Endothelial cell of umbilical vein (primary cell): Measurements from ENCODE around the gene OSGIN1. TPM values are rescaled to one million over a fixed set of nuclear protein-coding genes. Genes with fewer than 3 reads are reported as not detected.

Experiments used
- BruUV-seq: library from RNA; stranded (reverse); fragments of 400-500 nt; replicated peaks from 2 replicates; lab custom pipeline; 2021; lab: Mats Ljungman, UMichigan
- CTCF ChIA-PET: fragments of 300-600, 350-600 bp; sonication (Branson Sonifier 250); formaldehyde crosslinking; loops from one replicate; lab custom pipeline; 2021; ENCODE audit warnings: antibody characterized with exemption, inconsistent platforms; lab: Charles Lee
- POLR2A ChIA-PET: fragments of 300-600, 350-600 bp; sonication (Branson Sonifier 250); formaldehyde crosslinking; loops from one replicate; lab custom pipeline; 2021; ENCODE audit warnings: antibody characterized with exemption, inconsistent platforms; lab: Charles Lee
- DNase-seq: peaks from one replicate; pipeline ENCODE4 v3.0.0-alpha.2; 2011; ENCODE audit warnings: low read depth, low spot score
- FAIRE-seq: peaks from 2 replicates; lab custom pipeline; 2011; peaks lifted over from hg19 to GRCh38; lab: Jason Lieb, UNC
- H2AFZ ChIP-seq: 2 replicates; pipeline ENCODE4 v1.6.0; 2012; ENCODE audit warnings: low read depth, low read length, control low read depth, inconsistent platforms
- H3K27ac ChIP-seq: 2 replicates; pipeline ENCODE4 v1.5.1; 2011; ENCODE audit warnings: low read depth, mild to moderate bottlenecking, control low read depth, low read length, moderate library complexity; ENCODE audit not compliant: insufficient read depth
- H3K27me3 ChIP-seq, 2 experiments: 2 replicates each; pipeline versions ENCODE4 v1.6.0 to v1.6.1; 2011; ENCODE audit warnings: low read length in 2 of 2, mixed read lengths in 1 of 2; ENCODE audit not compliant: control insufficient read depth in 2 of 2, insufficient read depth in 2 of 2
- H3K36me3 ChIP-seq, 2 experiments: 2 replicates in 1 of 2; 3 replicates in 1 of 2; pipeline ENCODE4 v1.5.1; 2011; ENCODE audit warnings: low read length in 2 of 2, mild to moderate bottlenecking in 1 of 2, moderate library complexity in 1 of 2; ENCODE audit not compliant: control insufficient read depth in 2 of 2, insufficient read depth in 2 of 2; ENCODE audit errors: extremely low read depth in 1 of 2
- H3K4me1 ChIP-seq: 3 replicates; pipeline ENCODE4 v1.5.1; 2011; ENCODE audit warnings: mild to moderate bottlenecking, low read length; ENCODE audit not compliant: control insufficient read depth, insufficient read depth; ENCODE audit errors: extremely low read depth
- H3K4me2 ChIP-seq: 2 replicates; pipeline ENCODE4 v1.6.1; 2011; ENCODE audit warnings: low read length, control low read depth, mixed read lengths; ENCODE audit not compliant: insufficient read depth
- H3K4me3 ChIP-seq, 3 experiments: fragments of 200-600 bp in 1 of 3; sonication (generic), shearing (Covaris generic) in 1 of 3; replicated peaks in 1 of 3; 2 replicates each; pipeline ENCODE4 v1.5.1; 2011 to 2016; ENCODE audit warnings: control low read depth in 3 of 3, low read length in 3 of 3, mild to moderate bottlenecking in 2 of 3, inconsistent platforms in 1 of 3, low read depth in 1 of 3, moderate library complexity in 1 of 3; ENCODE audit not compliant: insufficient read depth in 1 of 3
- H3K79me2 ChIP-seq: 2 replicates; pipeline ENCODE4 v1.6.0; 2012; ENCODE audit warnings: low read length, inconsistent platforms; ENCODE audit not compliant: control insufficient read depth, insufficient read depth
- H3K9ac ChIP-seq: replicated peaks from 2 replicates; pipeline ENCODE3; 2011; ENCODE audit warnings: low read length, control low read depth; ENCODE audit not compliant: insufficient read depth; ENCODE audit errors: extremely low read depth
- H3K9me1 ChIP-seq: replicated peaks from 3 replicates; pipeline ENCODE4 v1.6.0; 2011; ENCODE audit warnings: mild to moderate bottlenecking, low read length; ENCODE audit not compliant: control insufficient read depth, insufficient read depth; ENCODE audit errors: extremely low read depth
- H3K9me3 ChIP-seq: replicated peaks from 2 replicates; pipeline ENCODE4 v1.5.1; 2012; ENCODE audit warnings: low read length, inconsistent platforms; ENCODE audit not compliant: control insufficient read depth, insufficient read depth
- H4K20me1 ChIP-seq: replicated peaks from 2 replicates; pipeline ENCODE3; 2011; ENCODE audit warnings: mild to moderate bottlenecking, low read length; ENCODE audit not compliant: control insufficient read depth, insufficient read depth; ENCODE audit errors: extremely low read depth
- EZH2 ChIP-seq: IDR thresholded peaks from 2 replicates; pipeline ENCODE4 v1.6.1; 2012; ENCODE audit warnings: borderline replicate concordance, low read depth, mild to moderate bottlenecking, moderate library complexity, low read length, inconsistent platforms; ENCODE audit not compliant: severe bottlenecking
- FOS ChIP-seq: IDR thresholded peaks from 2 replicates; pipeline ENCODE4 v1.6.1; 2011; ENCODE audit warnings: mild to moderate bottlenecking, low read length, moderate library complexity, borderline replicate concordance; ENCODE audit not compliant: insufficient read depth
- GATA2 ChIP-seq: IDR thresholded peaks from 2 replicates; pipeline ENCODE4 v1.7.0; 2011; ENCODE audit warnings: low read depth, mild to moderate bottlenecking, moderate library complexity, mixed read lengths, low read length; ENCODE audit not compliant: insufficient read length, insufficient read depth
- JUN ChIP-seq: IDR thresholded peaks from 2 replicates; pipeline ENCODE4 v1.6.1; 2011; ENCODE audit warnings: borderline replicate concordance, low read depth; ENCODE audit not compliant: insufficient read length, insufficient read depth
- MYC ChIP-seq: IDR thresholded peaks from one replicate; pipeline ENCODE4 v1.6.1; 2011; ENCODE audit warnings: mild to moderate bottlenecking, low read depth, low read length
- POLR2A ChIP-seq: IDR thresholded peaks from 2 replicates; pipeline ENCODE4 v1.6.1; 2012; ENCODE audit warnings: low read depth, mild to moderate bottlenecking, control low read depth, low read length
- POLR2AphosphoS5 ChIP-seq: IDR thresholded peaks from 2 replicates; pipeline ENCODE4 v1.6.1; 2012; ENCODE audit warnings: low read depth, mild to moderate bottlenecking, control low read depth, low read length, moderate library complexity; ENCODE audit not compliant: insufficient read depth
- dilution Hi-C: fragments of 300-500 bp; cut with MboI; formaldehyde crosslinking; loops from one replicate; pipeline ENCODE4 v1.15.0; 2019; ENCODE audit warnings: low sequenced_read_pairs; ENCODE audit not compliant: extremely low pct_ligation_motif_present
- intact Hi-C: fragments of 100-400 bp; cut with micrococcal nuclease; formaldehyde crosslinking; loops from one replicate; pipeline ENCODE4 v1.10.0; 2022
- polyA plus RNA-seq, 4 experiments: library from polyadenylated mRNA; depleted of rRNA in 3 of 4; stranded (reverse) in 3 of 4; unstranded in 1 of 4; fragments of >200 nt; gene quantifications; 2 replicates each; pipeline versions ENCODE4 v1.2.1 to v1.2.3, GENCODE V29; 2011 to 2012; ENCODE audit warnings: missing spikeins in 1 of 4
- total RNA-seq: library from RNA; stranded (reverse); gene quantifications from 2 replicates; pipeline ENCODE4 v1.2.3, GENCODE V29; 2021
- TF ChIP-seq, protein P1 (sequence below), 2 donors: IDR thresholded peaks; 1 replicate in 1 of 2; 2 replicates in 1 of 2; pipeline ENCODE4 v1.5.1; 2011; ENCODE audit warnings: low read length in 2 of 2, mild to moderate bottlenecking in 2 of 2, moderate library complexity in 2 of 2, control low read depth in 1 of 2, inconsistent platforms in 1 of 2, low read depth in 1 of 2; ENCODE audit not compliant: insufficient read depth in 1 of 2; ENCODE audit errors: extremely low read depth in 1 of 2
- TF ChIP-seq, protein P2 (sequence below): IDR thresholded peaks from 2 replicates; pipeline ENCODE4 v1.6.1; 2011; ENCODE audit not compliant: insufficient read depth, insufficient read length

The OSGIN1 gene
- total and polyA plus RNA-seq, 2 donors (not counting 3 experiments of a cell fraction or from before 2014, with no cell fraction given) = 9.2 to 11.0 TPM

DNA sequence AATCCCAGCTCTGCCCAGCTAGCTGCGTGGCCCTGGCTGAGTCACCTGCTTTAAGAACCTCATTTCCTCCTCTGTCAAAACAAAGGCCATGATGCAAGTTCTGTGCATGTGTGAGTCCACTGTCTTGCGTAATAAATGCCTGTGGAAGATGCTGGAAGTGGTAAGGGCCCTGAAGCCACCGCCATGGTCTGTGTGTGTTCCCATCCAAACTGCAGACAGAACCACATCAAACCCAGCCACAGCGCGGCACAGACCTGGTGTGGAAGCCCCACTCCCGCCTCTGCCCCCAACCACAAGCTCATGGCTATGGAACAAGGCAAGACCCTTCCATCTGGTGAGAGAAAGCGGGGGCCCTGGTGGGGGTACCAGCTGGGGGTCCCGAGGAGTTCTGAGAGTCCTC is 41.0 kb downstream of the OSGIN1 start:
- Histone ChIP-seq H3K9ac (no peak overlapping the region), H3K4me3 (no peak overlapping the region), H3K4me2 (no peak overlapping the region), H3K9me1 (no peaks in the 10 kb centered on the region), H4K20me1 (no peaks in the 10 kb centered on the region), H3K79me2 (no peaks in the 10 kb centered on the region), H3K27me3 (peaks cover 0 to 3% of the 10 kb centered on the region in 2 experiments), H3K4me1 (no peaks in the 10 kb centered on the region), H3K27ac (no peak overlapping the region), H3K9me3 (no peaks in the 10 kb centered on the region), H2AFZ (no peak overlapping the region), H3K36me3 (no peaks in the 10 kb centered on the region)
- ChIA-PET CTCF (no interaction called here), POLR2A (no interaction called here)
- intact Hi-C loops (no loop called here), dilution Hi-C loops (no loop called here)
- no peak for FAIRE-seq
- DNase-seq = no peak
- no peak for TF ChIP-seq FOS
- TF ChIP-seq MYC = no peak
- TF ChIP-seq, protein P1, sequence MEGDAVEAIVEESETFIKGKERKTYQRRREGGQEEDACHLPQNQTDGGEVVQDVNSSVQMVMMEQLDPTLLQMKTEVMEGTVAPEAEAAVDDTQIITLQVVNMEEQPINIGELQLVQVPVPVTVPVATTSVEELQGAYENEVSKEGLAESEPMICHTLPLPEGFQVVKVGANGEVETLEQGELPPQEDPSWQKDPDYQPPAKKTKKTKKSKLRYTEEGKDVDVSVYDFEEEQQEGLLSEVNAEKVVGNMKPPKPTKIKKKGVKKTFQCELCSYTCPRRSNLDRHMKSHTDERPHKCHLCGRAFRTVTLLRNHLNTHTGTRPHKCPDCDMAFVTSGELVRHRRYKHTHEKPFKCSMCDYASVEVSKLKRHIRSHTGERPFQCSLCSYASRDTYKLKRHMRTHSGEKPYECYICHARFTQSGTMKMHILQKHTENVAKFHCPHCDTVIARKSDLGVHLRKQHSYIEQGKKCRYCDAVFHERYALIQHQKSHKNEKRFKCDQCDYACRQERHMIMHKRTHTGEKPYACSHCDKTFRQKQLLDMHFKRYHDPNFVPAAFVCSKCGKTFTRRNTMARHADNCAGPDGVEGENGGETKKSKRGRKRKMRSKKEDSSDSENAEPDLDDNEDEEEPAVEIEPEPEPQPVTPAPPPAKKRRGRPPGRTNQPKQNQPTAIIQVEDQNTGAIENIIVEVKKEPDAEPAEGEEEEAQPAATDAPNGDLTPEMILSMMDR (IDR thresholded peaks at IDR 0.05; ENCODE audit: extremely low read depth in 1 of 2, insufficient read depth in 1 of 2, low read depth in 1 of 2, low read length in 2 of 2) = no peak
- TF ChIP-seq POLR2AphosphoS5 = no peak
- no peak for TF ChIP-seq JUN
- no peak for TF ChIP-seq EZH2
- no peak for TF ChIP-seq POLR2A
- TF ChIP-seq, protein P2, sequence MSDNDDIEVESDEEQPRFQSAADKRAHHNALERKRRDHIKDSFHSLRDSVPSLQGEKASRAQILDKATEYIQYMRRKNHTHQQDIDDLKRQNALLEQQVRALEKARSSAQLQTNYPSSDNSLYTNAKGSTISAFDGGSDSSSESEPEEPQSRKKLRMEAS = no peak
- no peak for TF ChIP-seq GATA2
- no TSS peak for BruUV-seq
